A673 (cell line): ENCODE results near the gene COL5A3. TPM values are rescaled to one million over a fixed set of nuclear protein-coding genes. Genes with fewer than 3 reads are reported as not detected.

Experiments used
- BruUV-seq: library from RNA; stranded (reverse); fragments of 400-500 nt; replicated peaks from 2 replicates; lab custom pipeline; 2021; lab: Mats Ljungman, UMichigan
- CTCF ChIA-PET: fragments of 300-600 bp; sonication (Branson Sonifier 250); formaldehyde crosslinking; loops from one replicate; lab custom pipeline; 2022; ENCODE audit warnings: antibody characterized with exemption; lab: Charles Lee
- POLR2A ChIA-PET: fragments of 300-600 bp; sonication (Branson Sonifier 250); formaldehyde crosslinking; loops from one replicate; lab custom pipeline; 2022; ENCODE audit warnings: antibody characterized with exemption; ENCODE audit not compliant: low non-redundant PET; lab: Charles Lee
- DNase-seq: peaks from one replicate; pipeline ENCODE4 v3.0.0-alpha.2; 2015; ENCODE audit warnings: low spot score
- H3K27ac ChIP-seq: fragments of 200-600 bp; sonication (generic); 2 replicates; pipeline ENCODE4 v1.5.1; 2016; ENCODE audit warnings: mixed run types, low read depth, mild to moderate bottlenecking, mixed read lengths, antibody characterized with exemption, low read length; ENCODE audit not compliant: poor library complexity, severe bottlenecking
- H3K27me3 ChIP-seq: fragments of 200-600 bp; sonication (generic); replicated peaks from 2 replicates; pipeline ENCODE4 v1.6.1; 2017; ENCODE audit warnings: mixed run types, low read depth, mild to moderate bottlenecking, mixed read lengths, antibody characterized with exemption, low read length; ENCODE audit not compliant: insufficient read depth, poor library complexity
- H3K36me3 ChIP-seq: fragments of 200-600 bp; sonication (generic); 2 replicates; pipeline ENCODE4 v1.6.1; 2016; ENCODE audit warnings: mixed run types, mild to moderate bottlenecking, mixed read lengths, antibody characterized with exemption, low read length; ENCODE audit not compliant: insufficient read depth, poor library complexity, severe bottlenecking
- H3K4me1 ChIP-seq: fragments of 200-600 bp; sonication (generic); 2 replicates; pipeline ENCODE4 v1.6.1; 2017; ENCODE audit warnings: mixed run types, mild to moderate bottlenecking, mixed read lengths, antibody characterized with exemption, low read length; ENCODE audit not compliant: insufficient read depth, poor library complexity, severe bottlenecking
- H3K4me3 ChIP-seq: fragments of 200-600 bp; sonication (generic); 2 replicates; pipeline ENCODE4 v1.5.1; 2016; ENCODE audit warnings: low read depth, mixed run types, mild to moderate bottlenecking, mixed read lengths, low read length; ENCODE audit not compliant: poor library complexity, severe bottlenecking
- H3K9me3 ChIP-seq: fragments of 200-600 bp; sonication (generic); 2 replicates; pipeline ENCODE4 v1.6.1; 2016; ENCODE audit warnings: mixed run types, low read depth, mild to moderate bottlenecking, mixed read lengths, antibody characterized with exemption, low read length; ENCODE audit not compliant: poor library complexity, severe bottlenecking
- EZH2 ChIP-seq: fragments of 200-600 bp; sonication (generic); IDR thresholded peaks from 2 replicates; pipeline ENCODE4 v1.6.1; 2017; ENCODE audit warnings: borderline replicate concordance, low read depth, mild to moderate bottlenecking, mixed read lengths, antibody characterized with exemption, low read length; ENCODE audit not compliant: poor library complexity, severe bottlenecking
- intact Hi-C: fragments of 100-400 bp; cut with micrococcal nuclease; formaldehyde crosslinking; loops from one replicate; pipeline ENCODE4 v1.10.0; 2022; ENCODE audit not compliant: unreplicated experiment
- total RNA-seq: library from RNA; stranded (reverse); gene quantifications from 2 replicates; pipeline ENCODE4 v1.2.3, GENCODE V29; 2021
- TF ChIP-seq, protein P1 (sequence below): fragments of 300-800, 200-600 bp; sonication (generic); conservative IDR thresholded peaks from 2 replicates; pipeline ENCODE4 v1.5.1; 2017; ENCODE audit warnings: low read depth, mild to moderate bottlenecking, antibody characterized with exemption, low read length, moderate library complexity, mixed read lengths

The COL5A3 gene
- total RNA-seq, 1 experiment from 2014 or later = 6.8 TPM

GRCh38 chr19:9937001-9937411 is 73.3 kb downstream of the COL5A3 start:
- no peak for TF ChIP-seq EZH2
- TF ChIP-seq, protein P1, sequence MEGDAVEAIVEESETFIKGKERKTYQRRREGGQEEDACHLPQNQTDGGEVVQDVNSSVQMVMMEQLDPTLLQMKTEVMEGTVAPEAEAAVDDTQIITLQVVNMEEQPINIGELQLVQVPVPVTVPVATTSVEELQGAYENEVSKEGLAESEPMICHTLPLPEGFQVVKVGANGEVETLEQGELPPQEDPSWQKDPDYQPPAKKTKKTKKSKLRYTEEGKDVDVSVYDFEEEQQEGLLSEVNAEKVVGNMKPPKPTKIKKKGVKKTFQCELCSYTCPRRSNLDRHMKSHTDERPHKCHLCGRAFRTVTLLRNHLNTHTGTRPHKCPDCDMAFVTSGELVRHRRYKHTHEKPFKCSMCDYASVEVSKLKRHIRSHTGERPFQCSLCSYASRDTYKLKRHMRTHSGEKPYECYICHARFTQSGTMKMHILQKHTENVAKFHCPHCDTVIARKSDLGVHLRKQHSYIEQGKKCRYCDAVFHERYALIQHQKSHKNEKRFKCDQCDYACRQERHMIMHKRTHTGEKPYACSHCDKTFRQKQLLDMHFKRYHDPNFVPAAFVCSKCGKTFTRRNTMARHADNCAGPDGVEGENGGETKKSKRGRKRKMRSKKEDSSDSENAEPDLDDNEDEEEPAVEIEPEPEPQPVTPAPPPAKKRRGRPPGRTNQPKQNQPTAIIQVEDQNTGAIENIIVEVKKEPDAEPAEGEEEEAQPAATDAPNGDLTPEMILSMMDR = no peak
- H3K27me3 ChIP-seq = no peaks in the 10 kb centered on the region
- H3K9me3 ChIP-seq = no peaks in the 10 kb centered on the region
- intact Hi-C loops = no loop called here
- peak; percentile 54 for DNase-seq
- peak overlapping the region; percentile 18 for H3K27ac ChIP-seq
- ChIA-PET CTCF (interaction anchor here (0.6 kb wide), 1 partner anchor 479 kb away, joined by 4 read pairs; no protein-coding TSS in a partner anchor), POLR2A (no interaction called here)
- H3K36me3 ChIP-seq = no peaks in the 10 kb centered on the region
- peak overlapping the region; percentile 76 for H3K4me3 ChIP-seq
- H3K4me1 ChIP-seq = peaks cover 15% of the 10 kb centered on the region
- no TSS peak for BruUV-seq

GRCh38 chr19:9936326-9937000 is 73.8 kb downstream of the COL5A3 start, which contains the start of gene OLFM2:
TSS of gene OLFM2 (minus strand) at chr19:9936515. CDS start at chr19:9936366, 149 bp downstream.
- peak; percentile 80 for DNase-seq
- BruUV-seq = no TSS peak
- Histone ChIP-seq H3K4me1 (peaks cover 15% of the 10 kb centered on the region), H3K27ac (peak within 1 kb of the TSS; percentile 71), H3K9me3 (no peaks in the 10 kb centered on the region), H3K36me3 (no peaks in the 10 kb centered on the region), H3K4me3 (peak within 1 kb of the TSS; percentile 76), H3K27me3 (no peaks in the 10 kb centered on the region)
- intact Hi-C loops = no loop called here
- TF ChIP-seq EZH2 = no peak
- TF ChIP-seq, protein P1 = no peak
- ChIA-PET CTCF (interaction anchor here (0.5 to 0.6 kb wide), 3 partner anchors 64 to 1423 kb away, joined by 3 to 6 read pairs (median 4); partner anchors contain the start of gene ZNF414), POLR2A (interaction anchor here (0.6 kb wide), 1 partner anchor 225 kb away, joined by 3 read pairs; no protein-coding TSS in a partner anchor)

GRCh38 chr19:9935506-9936325 is 74.6 kb downstream of the COL5A3 start:
- ChIA-PET POLR2A (interaction anchor here (0.6 kb wide), 1 partner anchor 225 kb away, joined by 3 read pairs; no protein-coding TSS in a partner anchor), CTCF (interaction anchor here (0.5 to 0.6 kb wide), 3 partner anchors 18 to 1422 kb away, joined by 3 to 6 read pairs (median 5); partner anchors contain the start of gene ZNF414)
- BruUV-seq = no TSS peak
- intact Hi-C loops = no loop called here
- H3K4me3 ChIP-seq = peak overlapping the region; percentile 76
- no peaks in the 10 kb centered on the region for H3K36me3 ChIP-seq
- H3K27ac ChIP-seq = peak overlapping the region; percentile 71
- no peak for DNase-seq
- H3K9me3 ChIP-seq = no peaks in the 10 kb centered on the region
- H3K27me3 ChIP-seq = no peaks in the 10 kb centered on the region
- H3K4me1 ChIP-seq = peaks cover 20% of the 10 kb centered on the region
- TF ChIP-seq, protein P1 = no peak
- TF ChIP-seq EZH2 = no peak
